Fibroblast of skin of scalp (primary cell): ENCODE measurements around the gene DNAH10.
A peak's percentile ranks its signal among the peaks of the same experiment; 100 is the strongest.

Source experiments
- DNase-seq: peaks from one replicate; pipeline ENCODE4 v3.0.0-alpha.2; 2013

The DNAH10 gene

GRCh38 chr12:123948796-123949769 is 187.0 kb downstream of the DNAH10 start:
- DNase-seq, result no peak

GRCh38 chr12:123949770-123950165 is 187.7 kb downstream of the DNAH10 start:
- DNase-seq, result no peak

GRCh38 chr12:123950476-123951349 is 188.6 kb downstream of the DNAH10 start:
- no peak for DNase-seq

DNA sequence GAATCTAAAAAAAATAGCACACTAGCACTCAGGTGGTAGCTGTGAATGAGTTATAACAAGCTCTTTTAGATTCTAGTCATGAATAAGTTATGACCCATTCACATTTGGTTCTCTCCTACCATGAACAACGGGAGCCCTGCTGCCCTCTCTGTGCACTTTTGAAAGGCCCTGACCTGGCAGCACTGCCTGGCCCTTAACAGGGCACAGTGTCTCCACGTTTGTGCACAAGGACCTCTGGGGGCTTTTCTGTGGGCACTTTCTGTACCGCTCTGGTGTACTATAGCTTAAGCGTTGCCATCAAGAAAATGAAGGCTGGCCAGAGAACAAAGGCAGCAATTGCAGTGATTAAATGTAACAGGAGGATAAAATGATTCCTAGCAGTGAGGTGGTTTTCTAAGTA is 189.4 kb downstream of the DNAH10 start:
- DNase-seq, result no peak

GRCh38 chr12:123952037-123952436 is 189.9 kb downstream of the DNAH10 start:
- no peak for DNase-seq

DNA sequence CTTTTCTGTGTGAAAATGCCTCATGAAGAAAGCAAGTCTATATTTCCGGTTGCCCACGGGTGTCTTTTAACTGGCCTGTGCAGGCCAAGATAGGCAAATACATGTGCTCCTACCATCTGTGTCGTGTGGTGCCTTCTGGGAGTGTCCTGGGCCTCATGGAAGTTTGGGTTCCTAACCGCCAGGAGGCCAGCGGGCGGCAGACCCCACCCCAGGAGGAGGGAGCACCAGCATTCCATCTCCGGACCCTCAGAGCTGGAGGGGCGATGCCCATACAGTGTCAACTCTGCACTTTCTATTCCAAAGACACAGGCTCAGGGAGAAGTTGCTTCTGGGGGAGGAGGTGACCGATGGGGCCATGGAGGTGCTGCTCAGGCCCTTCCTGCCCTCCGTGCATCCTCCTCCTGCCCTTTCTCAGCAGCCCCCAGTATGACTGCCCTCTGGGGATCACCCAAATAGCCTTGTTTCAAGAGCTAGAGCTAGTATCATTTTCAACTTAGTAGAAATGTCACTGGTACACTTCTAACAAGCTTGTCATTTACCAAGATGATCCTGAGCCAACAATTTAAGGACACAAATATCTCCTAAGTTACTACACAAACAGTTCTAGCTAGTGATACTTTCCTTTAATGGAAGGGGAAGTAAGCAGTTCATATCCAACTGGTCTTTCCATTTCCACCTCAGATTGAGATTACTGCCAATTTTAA is 192.7 kb downstream of the DNAH10 start:
- no peak for DNase-seq

GRCh38 chr12:123956249-123956648 is 194.1 kb downstream of the DNAH10 start:
- DNase-seq, result no peak

DNA sequence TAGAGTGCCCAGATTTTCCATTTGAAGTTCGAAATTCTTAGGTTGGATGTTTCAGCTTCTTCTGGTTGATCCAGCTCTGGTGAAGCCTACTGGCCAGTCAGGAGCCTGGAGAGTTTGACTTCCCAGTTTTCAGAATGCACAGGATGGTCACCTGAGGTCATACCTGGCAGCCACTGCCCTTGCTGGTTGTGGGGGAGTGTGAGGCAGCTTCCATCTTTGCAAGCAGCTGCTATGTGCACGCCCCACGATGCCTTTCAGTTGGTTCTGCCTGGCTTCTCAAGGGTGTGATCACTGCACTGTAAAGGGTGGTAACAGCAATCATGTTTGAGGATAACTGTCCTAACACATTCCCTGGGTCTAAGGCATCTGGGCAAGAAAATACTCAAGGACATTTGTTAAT is 195.1 kb downstream of the DNAH10 start:
- DNase-seq, result no peak

- DNase-seq, result no peak
These were observed 196.4 kb downstream of the DNAH10 start for GRCh38 chr12:123958462-123958861.

DNA sequence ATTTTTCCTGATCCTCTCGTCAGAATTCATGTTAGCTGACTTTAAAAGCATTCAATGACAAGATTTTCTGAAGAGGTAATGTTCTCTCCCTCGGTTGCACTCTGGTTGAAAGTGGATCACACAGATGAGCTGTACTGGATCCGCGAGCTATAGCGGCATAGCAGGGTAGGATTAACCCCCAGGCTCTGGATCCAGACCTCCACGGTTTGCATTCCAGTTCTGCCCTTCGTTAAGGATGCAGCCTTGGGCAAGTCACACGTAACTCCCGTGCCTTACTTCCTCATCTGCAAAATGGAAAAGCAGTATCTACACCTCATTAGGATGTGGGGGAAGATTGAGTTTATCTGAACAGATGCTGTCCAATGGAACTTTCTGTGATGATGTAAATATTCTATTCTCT is 196.8 kb downstream of the DNAH10 start:
- DNase-seq, result no peak

- DNase-seq, result no peak
These were observed 198.1 kb downstream of the DNAH10 start for GRCh38 chr12:123960029-123960735.

DNA sequence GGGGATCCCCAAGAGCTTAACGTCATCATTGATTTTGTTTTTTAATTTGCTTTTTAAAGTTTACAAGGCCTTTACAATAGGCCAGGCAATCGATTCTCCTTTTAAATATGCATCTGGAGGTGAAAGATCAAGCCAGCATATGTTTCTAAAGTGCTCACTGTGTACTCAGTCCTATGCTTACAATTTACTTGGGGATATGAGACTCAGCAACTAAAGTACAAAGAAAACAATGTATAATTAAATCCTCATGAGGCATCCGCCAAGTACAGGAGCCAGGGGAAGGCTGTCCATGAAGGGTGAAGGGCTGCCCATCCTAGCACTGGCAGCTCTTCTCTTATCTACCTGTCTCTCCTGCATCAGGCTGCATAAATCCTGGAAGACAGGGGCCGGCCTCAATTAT is 198.8 kb downstream of the DNAH10 start:
- no peak for DNase-seq

- no peak for DNase-seq
These were observed 199.7 kb downstream of the DNAH10 start for GRCh38 chr12:123961585-123962345.

DNA sequence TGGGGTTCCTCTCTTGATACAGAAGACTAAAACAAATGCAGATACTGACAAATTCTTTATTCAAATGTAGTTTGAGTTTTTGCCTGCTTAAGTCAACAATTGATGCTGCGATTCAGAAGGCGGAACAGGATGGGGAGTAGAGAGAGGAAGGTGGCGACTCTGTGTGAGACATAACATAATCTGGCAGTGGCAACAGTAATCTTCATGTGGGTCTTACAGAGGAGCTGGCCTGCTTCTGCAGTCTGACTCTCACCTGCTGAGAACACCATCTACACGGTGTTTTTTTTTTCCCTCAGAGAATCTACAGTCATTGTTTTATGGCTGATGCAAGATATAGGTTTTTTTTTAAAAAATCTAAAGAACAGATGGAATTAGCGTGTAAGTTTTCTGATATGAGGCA is 200.4 kb downstream of the DNAH10 start:
- no peak for DNase-seq

DNA sequence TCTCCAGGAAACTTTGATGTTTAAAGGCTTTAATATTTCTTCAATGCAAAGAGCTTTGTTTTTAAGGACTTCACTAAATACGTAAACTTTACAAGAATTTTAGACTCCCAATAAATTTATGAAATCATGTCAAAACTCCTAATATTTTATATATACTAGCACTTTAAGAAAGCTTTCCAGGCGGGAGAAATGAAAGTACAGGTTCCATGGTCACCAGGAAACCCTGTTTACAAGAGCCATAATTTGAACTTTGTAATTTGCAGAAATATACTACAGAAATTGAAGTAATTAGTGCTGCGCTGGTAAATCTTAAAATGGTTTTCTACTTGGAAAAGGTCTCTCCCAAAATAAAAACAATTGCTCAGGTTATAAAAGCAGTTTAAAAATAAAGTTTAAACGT is 201.7 kb downstream of the DNAH10 start:
- no peak for DNase-seq

DNA sequence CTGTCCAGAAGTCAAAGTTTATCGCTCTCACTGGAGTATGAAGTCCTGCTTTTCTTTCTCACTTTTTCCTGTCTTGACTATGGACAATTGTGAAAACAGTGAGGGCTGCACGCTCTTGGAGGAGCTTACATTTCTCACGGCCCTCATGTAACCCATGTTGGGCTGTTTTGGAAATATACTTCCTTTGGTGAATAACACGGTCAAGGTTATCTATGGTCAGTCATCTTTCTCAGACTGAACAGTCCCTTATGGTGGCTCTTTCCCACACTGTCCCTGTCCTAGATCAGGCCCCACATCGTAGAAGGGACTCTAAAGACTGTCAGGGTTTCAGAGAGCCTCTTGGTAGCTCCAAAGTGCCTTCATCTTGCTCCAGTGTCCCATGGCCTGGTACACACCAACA is 203.3 kb downstream of the DNAH10 start:
- no peak for DNase-seq

- peak; percentile 65 for DNase-seq
These were observed 204.5 kb downstream of the DNAH10 start for GRCh38 chr12:123966596-123966995.

DNA sequence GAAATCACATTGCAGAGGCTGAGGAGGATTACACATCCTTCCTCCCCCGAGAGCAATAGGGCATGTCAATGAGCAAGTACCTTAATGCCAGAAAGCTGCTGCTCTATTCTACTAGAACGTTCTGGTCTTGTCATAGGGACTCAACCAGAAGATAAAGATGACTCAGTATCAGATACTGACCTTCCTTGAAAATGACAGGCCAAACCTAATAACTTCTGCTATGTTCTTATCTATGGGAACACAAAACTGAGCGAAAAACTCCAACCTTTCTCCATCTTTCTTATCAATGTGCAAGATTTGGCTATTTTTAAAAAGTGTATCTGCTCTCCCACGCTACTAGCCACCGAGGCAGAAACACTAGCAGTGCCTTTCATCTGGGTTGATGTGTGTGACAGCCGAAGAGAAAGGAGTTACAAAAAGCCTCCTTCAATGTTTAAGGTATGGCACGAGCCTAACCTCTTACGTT is 205.1 kb downstream of the DNAH10 start:
- no peak for DNase-seq

DNA sequence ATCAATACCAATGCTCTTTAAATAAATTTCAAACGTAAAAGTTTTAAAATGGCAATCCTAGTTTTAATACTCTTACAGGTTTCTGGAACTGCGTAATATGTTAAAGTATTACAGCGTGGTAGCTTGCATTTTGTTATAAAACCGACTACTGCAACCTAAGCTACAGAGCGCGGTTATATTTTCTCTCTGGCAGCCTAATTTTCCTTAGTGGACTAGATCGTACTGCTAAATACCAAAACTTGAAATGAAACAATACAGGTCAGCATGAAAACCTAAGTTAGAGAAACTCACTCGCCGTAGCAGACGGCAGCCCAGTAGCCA is 209.3 kb downstream of the DNAH10 start:
- DNase-seq, result no peak

GRCh38 chr12:123971770-123972456 is 209.8 kb downstream of the DNAH10 start:
- no peak for DNase-seq
